Ectodermal cell (in vitro differentiated cells): Measurements from ENCODE around the gene MARK2.

Experiments used
- H3K27ac ChIP-seq: 2 replicates; pipeline ENCODE4 v1.7.0; 2013; ENCODE audit warnings: mild to moderate bottlenecking, low read depth, low read length; ENCODE audit not compliant: insufficient read depth, poor library complexity, severe bottlenecking
- H3K27me3 ChIP-seq: 2 replicates; pipeline ENCODE4 v1.7.0; 2013; ENCODE audit warnings: mild to moderate bottlenecking, low read length; ENCODE audit not compliant: insufficient read depth, control insufficient read depth, poor library complexity, severe bottlenecking
- H3K36me3 ChIP-seq: one replicate; pipeline ENCODE4 v1.7.0; 2013; ENCODE audit warnings: low read length; ENCODE audit not compliant: control insufficient read depth, insufficient read depth
- H3K4me1 ChIP-seq: one replicate; pipeline ENCODE4 v1.7.0; 2013; ENCODE audit warnings: low read length; ENCODE audit not compliant: control insufficient read depth, insufficient read depth
- H3K4me3 ChIP-seq: 2 replicates; pipeline ENCODE4 v1.7.0; 2013; ENCODE audit warnings: low read depth, low read length, control low read depth; ENCODE audit not compliant: insufficient read depth
- H3K9me3 ChIP-seq: 2 replicates; pipeline ENCODE4 v1.7.0; 2013; ENCODE audit warnings: mild to moderate bottlenecking, low read length, moderate library complexity; ENCODE audit not compliant: control insufficient read depth
- WGBS, 2 experiments: methylation state at CpG; one replicate each; pipeline ENCODE4 v1.1.7; 2013; ENCODE audit warnings: missing lambda C conversion rate in 2 of 2; 5-methylcytosine and 5-hydroxymethylcytosine counted together

Gene MARK2

DNA sequence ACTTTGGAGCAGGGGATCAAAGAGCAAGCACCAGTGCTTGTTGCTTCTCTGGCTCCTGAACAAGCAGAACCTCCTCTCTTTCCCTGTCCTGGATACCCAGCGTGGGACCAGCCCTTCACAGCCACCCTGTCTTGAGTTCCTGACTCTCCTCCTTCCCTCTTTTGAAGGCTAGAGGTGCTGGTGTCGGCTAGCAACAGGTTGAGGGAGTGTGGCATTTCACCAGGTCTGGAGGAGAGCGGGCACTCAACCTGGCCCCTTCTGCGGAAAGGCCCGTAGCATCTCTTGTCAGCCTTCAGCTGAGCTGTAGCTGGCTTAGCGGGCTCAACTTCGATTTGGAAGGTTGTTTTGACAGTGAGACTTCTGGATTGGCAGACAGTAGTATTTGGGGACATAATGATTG is 51.5 kb downstream of the MARK2 start:
- Histone ChIP-seq H3K27me3 (no peaks in the 10 kb centered on the region), H3K4me1 (peaks cover 15% of the 10 kb centered on the region), H3K9me3 (no peaks in the 10 kb centered on the region), H3K4me3 (no peak overlapping the region), H3K27ac (no peak overlapping the region), H3K36me3 (peaks cover 3% of the 10 kb centered on the region)
- 87 to 89% methylated on average over 7 of the region's 7 CpGs for WGBS, 2 experiments

DNA sequence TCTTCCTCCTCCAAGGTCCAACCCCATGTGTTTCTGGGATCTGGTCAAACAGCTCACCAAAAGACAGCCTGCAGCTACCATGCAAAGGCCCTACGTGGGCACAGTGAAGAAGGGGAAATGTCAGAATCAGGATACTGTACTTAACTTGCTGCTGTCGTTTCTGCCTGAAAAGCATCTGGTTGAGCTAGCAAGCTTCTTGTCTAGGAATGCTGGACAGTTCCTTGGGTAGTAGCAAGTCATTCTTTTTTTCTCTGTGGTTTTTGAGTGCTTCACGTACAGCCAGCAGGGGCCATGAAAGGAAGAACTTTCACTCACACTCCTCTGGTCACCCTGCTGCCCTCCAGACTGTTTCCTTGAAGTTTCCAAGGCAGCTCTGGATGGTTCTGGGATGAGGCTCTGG is 53.3 kb downstream of the MARK2 start:
- H3K27ac ChIP-seq = no peak overlapping the region
- H3K27me3 ChIP-seq = no peaks in the 10 kb centered on the region
- WGBS, 2 experiments = 83 to 84% methylated on average over 3 of the region's 3 CpGs
- H3K36me3 ChIP-seq = peaks cover 3% of the 10 kb centered on the region
- H3K4me3 ChIP-seq = no peak overlapping the region
- no peaks in the 10 kb centered on the region for H3K9me3 ChIP-seq
- H3K4me1 ChIP-seq = peaks cover 15% of the 10 kb centered on the region

DNA sequence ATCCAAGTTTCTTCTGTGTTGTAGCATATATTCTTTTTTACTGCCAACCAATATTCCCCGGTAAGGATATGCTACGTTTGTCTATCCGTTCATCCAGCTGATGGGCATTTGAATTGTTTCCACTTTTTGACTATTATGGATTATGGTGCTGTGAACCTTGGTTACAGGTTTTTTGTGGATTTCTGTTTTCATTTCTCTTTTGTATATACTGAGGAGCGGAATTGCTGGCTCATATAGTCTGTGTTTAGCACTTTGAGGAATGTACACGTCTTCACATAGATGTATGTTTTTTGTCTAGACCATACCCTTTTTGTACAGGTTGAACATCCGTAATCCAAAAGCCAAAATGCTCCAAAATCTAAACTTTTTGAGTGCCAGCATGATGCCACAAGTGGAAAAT is 54.4 kb downstream of the MARK2 start:
- WGBS, 2 experiments = 91 to 98% methylated on average over 6 of the region's 6 CpGs
- H3K27ac ChIP-seq = no peak overlapping the region
- no peak overlapping the region for H3K4me3 ChIP-seq
- peaks cover 5% of the 10 kb centered on the region for H3K4me1 ChIP-seq
- no peaks in the 10 kb centered on the region for H3K9me3 ChIP-seq
- H3K27me3 ChIP-seq = no peaks in the 10 kb centered on the region
- H3K36me3 ChIP-seq = peaks cover 12% of the 10 kb centered on the region

DNA sequence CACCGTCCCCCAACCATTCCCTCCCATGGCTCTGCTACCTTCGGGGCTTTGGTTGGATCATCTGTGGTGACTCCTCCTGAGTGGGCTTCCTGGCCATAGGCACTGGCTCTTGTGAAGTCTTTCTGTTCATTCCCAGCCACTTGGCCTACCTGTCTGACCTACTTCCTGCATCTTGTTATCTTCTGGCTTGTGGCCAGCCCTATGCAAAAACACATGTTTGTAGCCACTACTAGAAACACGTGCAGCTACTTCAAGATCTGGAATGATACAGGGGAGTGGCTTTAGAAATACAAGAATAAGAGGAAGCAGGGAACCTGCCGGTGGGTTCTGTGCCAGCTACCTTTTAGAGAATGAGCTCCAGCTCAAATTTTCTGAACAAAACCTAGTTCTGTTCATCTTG is 57.2 kb downstream of the MARK2 start:
- Histone ChIP-seq H3K4me3 (no peak overlapping the region), H3K36me3 (peaks cover 38% of the 10 kb centered on the region), H3K9me3 (no peaks in the 10 kb centered on the region), H3K4me1 (no peaks in the 10 kb centered on the region), H3K27ac (no peak overlapping the region), H3K27me3 (no peaks in the 10 kb centered on the region)
- WGBS, 2 experiments = 94 to 96% methylated on average over 4 of the region's 4 CpGs

DNA sequence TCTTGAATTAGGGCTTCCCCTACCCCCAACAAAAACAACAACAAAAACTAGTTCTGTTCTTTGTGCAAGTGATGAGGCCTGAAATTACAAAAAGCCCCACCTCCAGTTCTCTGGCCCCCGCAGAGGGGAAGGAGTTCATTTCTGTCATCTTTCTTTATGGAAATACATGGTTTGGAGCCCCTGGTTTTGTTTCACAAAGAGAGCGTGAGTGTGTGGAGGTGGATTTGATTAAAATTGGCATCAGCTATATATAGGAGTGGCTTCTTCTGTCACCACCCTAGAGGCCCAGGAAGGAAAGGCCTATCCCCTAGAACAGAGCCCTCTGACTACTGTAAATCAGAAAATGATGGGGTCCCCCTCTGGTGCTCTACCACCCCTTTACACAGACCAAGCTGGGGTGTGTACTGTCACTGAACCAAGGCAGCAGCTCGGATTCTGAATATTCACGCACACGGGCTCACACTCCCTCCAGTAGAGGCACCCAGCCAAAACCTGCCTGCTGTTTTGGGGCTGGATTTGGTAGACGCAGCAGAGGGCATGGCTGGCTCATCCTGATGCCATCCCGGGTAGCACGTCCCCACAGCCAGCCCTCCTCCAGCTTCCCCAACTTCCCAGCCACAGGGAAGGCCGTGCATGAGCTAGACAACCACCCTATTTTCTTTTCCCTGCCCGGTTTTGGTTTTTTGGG is 58.7 kb downstream of the MARK2 start:
- no peaks in the 10 kb centered on the region for H3K9me3 ChIP-seq
- H3K27me3 ChIP-seq = no peaks in the 10 kb centered on the region
- H3K27ac ChIP-seq = no peak overlapping the region
- H3K4me1 ChIP-seq = no peaks in the 10 kb centered on the region
- no peak overlapping the region for H3K4me3 ChIP-seq
- WGBS, 2 experiments = 95 to 96% methylated on average over 10 of the region's 10 CpGs
- H3K36me3 ChIP-seq = peaks cover 47% of the 10 kb centered on the region

DNA sequence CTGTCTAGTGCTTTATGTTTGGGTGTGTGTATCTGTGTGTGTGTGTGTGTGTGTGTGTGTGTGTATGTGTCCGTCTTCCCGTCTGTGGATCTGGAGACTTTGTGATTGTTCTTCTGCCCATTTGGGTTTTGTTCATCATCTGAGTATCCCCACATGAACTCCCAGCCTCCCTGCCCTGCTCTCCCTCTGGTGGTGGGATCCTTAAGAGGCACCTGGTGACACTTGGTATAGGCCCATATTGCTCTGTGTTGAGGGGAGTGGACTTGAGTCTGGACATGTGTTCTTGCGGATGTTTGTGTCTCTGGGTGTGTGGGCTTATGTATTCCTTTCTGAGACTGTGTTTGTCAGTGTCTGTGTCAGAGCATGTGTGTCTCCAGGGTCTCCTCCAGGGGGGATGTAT is 62.8 kb downstream of the MARK2 start:
- H3K27ac ChIP-seq = no peak overlapping the region
- H3K4me3 ChIP-seq = no peak overlapping the region
- peaks cover 7% of the 10 kb centered on the region for H3K4me1 ChIP-seq
- peaks cover 57% of the 10 kb centered on the region for H3K36me3 ChIP-seq
- no peaks in the 10 kb centered on the region for H3K9me3 ChIP-seq
- WGBS, 2 experiments = 86 to 90% methylated on average over 3 of the region's 3 CpGs
- no peaks in the 10 kb centered on the region for H3K27me3 ChIP-seq

DNA sequence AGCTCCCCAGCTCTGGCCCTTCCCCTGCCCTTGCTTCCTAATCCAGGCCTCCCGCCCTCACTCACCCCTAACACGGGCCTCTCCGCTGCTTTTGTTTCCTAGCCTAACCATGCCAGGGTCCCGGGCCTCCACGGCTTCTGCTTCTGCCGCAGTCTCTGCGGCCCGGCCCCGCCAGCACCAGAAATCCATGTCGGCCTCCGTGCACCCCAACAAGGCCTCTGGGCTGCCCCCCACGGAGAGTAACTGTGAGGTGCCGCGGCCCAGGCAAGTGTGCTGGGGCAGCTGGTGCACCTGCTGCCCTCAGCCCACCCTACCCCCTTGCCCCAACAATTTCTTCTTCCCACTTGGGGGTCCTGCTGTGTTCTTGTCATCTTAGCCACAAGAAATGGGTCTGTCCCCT is 65.0 kb downstream of the MARK2 start:
- no peak overlapping the region for H3K4me3 ChIP-seq
- no peak overlapping the region for H3K27ac ChIP-seq
- peaks cover 43% of the 10 kb centered on the region for H3K36me3 ChIP-seq
- H3K27me3 ChIP-seq = no peaks in the 10 kb centered on the region
- WGBS, 2 experiments = 88 to 92% methylated on average over 14 of the region's 14 CpGs
- H3K4me1 ChIP-seq = peaks cover 28% of the 10 kb centered on the region
- H3K9me3 ChIP-seq = no peaks in the 10 kb centered on the region

DNA sequence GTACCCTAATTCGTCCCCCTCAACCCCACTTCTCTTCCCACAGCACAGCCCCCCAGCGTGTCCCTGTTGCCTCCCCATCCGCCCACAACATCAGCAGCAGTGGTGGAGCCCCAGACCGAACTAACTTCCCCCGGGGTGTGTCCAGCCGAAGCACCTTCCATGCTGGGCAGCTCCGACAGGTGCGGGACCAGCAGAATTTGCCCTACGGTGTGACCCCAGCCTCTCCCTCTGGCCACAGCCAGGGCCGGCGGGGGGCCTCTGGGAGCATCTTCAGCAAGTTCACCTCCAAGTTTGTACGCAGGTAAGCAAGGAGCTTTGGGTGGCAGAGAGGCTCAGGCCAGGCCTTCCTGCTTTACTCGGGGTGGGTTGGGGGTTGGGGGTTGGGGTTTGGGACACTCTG is 65.8 kb downstream of the MARK2 start:
- Histone ChIP-seq H3K4me1 (peaks cover 36% of the 10 kb centered on the region), H3K9me3 (no peaks in the 10 kb centered on the region), H3K36me3 (peaks cover 35% of the 10 kb centered on the region), H3K27me3 (no peaks in the 10 kb centered on the region), H3K4me3 (no peak overlapping the region), H3K27ac (no peak overlapping the region)
- WGBS, 2 experiments = 94 to 95% methylated on average over 13 of the region's 13 CpGs

DNA sequence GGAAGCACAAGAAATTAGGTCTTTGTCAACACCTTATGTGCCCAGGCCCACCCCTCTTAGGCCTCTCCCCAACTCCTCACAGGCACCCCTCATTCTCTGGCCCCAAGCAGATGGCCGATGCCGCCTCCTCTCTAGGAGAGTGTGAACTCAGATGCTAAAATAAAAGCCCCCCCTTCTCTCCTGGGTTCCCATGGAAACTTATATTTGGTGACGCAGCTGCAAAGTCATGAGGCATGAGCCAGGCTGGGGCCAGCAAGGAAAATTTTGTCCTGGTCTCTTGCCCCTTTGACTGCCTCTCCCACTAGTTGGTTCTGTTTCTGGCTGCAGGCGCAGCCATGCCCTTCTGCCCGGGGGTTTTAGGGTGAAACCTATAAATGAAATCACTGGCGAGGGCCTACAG is 66.3 kb downstream of the MARK2 start:
- Histone ChIP-seq H3K4me3 (no peak overlapping the region), H3K27ac (no peak overlapping the region), H3K27me3 (no peaks in the 10 kb centered on the region), H3K4me1 (peaks cover 40% of the 10 kb centered on the region), H3K36me3 (peaks cover 30% of the 10 kb centered on the region), H3K9me3 (no peaks in the 10 kb centered on the region)
- whole genome bisulfite sequencing, 2 experiments = 92 to 93% methylated on average over 6 of the region's 6 CpGs

DNA sequence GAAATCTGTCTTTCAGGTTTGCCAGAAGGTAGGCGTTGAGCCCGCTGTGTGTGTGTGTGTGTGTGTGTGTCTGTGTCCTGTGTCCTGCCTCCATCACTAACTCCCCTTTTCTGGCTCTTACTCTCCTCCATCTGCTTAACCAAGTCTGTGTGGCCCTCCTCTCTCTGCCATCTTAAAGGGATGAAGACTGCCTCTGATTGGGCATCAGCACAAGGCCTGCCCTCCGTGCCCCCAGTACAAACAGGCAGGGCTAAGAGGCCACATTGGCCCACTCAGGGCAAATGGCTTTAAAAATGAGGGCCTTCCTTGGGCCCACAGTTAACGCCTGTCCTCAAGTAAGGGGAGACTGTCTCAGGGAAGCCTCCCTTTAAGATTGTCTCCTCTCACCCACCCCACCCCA is 67.2 kb downstream of the MARK2 start:
- peaks cover 49% of the 10 kb centered on the region for H3K4me1 ChIP-seq
- no peak overlapping the region for H3K4me3 ChIP-seq
- peaks cover 22% of the 10 kb centered on the region for H3K36me3 ChIP-seq
- no peak overlapping the region for H3K27ac ChIP-seq
- H3K27me3 ChIP-seq = no peaks in the 10 kb centered on the region
- no peaks in the 10 kb centered on the region for H3K9me3 ChIP-seq
- WGBS, 2 experiments = 94% methylated on average over 3 to 4 of the region's 4 CpGs

DNA sequence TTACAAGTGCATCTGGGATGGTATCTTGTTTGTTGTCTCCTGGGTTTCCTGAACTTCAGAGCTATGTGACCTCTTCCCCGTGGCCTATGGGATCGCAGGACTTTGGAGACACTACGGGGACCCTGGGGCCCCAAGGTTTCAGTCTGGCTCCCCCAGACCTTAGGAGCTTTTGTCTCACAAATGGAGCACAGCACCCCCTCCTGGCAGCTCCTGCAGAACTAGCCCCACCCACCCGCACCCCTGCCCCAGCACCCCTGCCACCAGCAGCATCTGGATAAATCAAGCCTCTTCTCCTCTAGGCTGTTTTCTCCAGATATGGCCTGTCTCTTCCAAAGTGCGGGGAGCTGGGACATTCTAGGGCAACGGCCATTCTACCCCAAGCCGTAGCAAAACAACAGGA is 67.7 kb downstream of the MARK2 start:
- peaks cover 21% of the 10 kb centered on the region for H3K36me3 ChIP-seq
- H3K4me3 ChIP-seq = no peak overlapping the region
- peaks cover 51% of the 10 kb centered on the region for H3K4me1 ChIP-seq
- 89 to 94% methylated on average over 7 of the region's 7 CpGs for WGBS, 2 experiments
- H3K27ac ChIP-seq = no peak overlapping the region
- no peaks in the 10 kb centered on the region for H3K27me3 ChIP-seq
- no peaks in the 10 kb centered on the region for H3K9me3 ChIP-seq
